Measurements from ENCODE around the gene NRCAM.

Gene NRCAM

DNA sequence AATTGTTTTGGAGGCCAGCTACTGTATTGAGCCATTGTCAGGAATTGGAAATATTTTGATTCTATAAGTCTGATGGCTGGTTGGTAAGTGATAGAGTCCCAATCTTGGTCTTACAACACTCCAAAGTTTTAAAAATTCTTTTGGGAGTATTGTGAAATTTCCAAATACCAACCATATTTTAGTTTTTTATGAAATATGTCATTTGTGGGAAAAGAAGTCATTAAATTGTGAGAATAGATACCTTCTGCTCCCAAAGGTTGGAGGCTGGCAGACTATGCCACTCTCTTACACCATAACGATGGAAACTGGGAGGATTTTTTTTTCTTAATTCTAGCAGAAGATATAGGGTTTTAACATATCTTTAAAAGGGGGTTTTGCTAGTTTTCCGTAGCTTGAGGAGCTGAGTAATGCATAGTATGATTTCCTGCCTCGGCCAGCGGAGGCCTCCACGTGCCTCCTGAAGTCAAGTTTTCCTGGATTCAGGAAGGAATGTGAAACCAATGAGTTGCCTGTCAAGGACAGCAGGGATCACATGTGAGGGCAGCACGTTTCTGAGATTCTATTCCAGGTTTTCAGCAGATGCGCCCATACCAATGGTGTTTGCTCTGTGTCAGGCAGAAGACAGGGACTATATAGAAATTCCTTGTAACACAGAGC lies 233.9 kb downstream of the NRCAM start:
- H3K9ac ChIP-seq (ENCODE audit: low read depth, low read length), result no peak overlapping the region
- no peaks in the 10 kb centered on the region for H3K4me1 ChIP-seq (ENCODE audit: insufficient read depth, low read length)
- WGBS, result 56% methylated on average over 7 of the region's 7 CpGs

DNA sequence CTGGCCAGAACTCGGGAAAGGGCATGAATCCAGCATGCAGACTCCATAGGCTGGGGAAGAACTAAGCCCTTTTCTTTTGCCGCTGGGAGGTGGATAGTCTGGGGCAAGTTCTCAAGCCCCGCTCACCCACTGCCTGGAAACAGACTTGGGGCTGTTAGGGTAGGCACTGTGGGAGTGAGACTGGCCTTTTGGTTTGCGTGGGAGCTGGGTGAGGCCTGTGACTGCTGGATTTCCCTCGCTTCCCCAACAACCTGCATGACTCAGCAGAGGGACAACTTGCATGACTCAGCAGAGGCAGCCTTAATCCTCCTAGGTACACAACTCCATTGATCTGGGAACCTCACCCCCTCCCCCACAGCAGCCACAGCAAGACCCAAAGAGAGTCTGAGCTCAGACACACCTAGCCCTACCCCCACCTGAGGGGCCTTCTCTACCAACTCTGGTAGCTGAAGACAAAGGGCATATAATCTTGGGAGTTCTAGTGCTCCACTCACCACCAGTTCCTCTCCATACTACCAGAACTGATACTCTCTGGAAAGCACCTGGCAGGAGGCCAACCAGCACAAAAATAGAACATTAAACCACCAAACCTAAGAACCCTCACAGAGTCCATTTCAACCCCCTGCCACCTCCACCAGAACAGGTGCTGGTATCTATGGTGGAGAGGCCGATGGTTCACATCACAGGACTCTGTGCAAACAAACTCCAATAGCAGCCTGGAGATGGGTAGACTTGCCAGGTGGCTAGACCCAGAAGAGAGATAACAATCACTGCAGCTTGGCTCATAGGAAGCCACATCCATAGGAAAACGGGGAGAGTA lies 244.6 kb downstream of the NRCAM start:
- Histone ChIP-seq H3K9me3 (ENCODE audit: insufficient read depth, low read depth, low read length) (0 out of 2 replicates have a peak, but pooled peaks cover 5% of the 10 kb centered on the region), H3K4me1 (ENCODE audit: insufficient read depth, low read length) (no peaks in the 10 kb centered on the region), H3K27me3 (ENCODE audit: insufficient read depth, low read length) (no peaks in the 10 kb centered on the region), H3K9ac (ENCODE audit: low read depth, low read length) (no peak overlapping the region), H3K4me3 (ENCODE audit: low read length) (no peak overlapping the region), H3K36me3 (ENCODE audit: insufficient read depth, low read length) (no peaks in the 10 kb centered on the region), H3K27ac (ENCODE audit: low read depth, low read length) (0 out of 2 replicates have a peak overlapping the region, but pooled peaks have one; percentile 30)
- WGBS, result 89% methylated on average over 7 of the region's 7 CpGs

More for the DNA sequence above, 233.9 kb downstream of the NRCAM start:
- no peaks in the 10 kb centered on the region for H3K36me3 ChIP-seq (ENCODE audit: insufficient read depth, low read length)
- H3K27ac ChIP-seq (ENCODE audit: low read depth, low read length), result no peak overlapping the region
- no peaks in the 10 kb centered on the region for H3K27me3 ChIP-seq (ENCODE audit: insufficient read depth, low read length)
- no peak overlapping the region for H3K4me3 ChIP-seq (ENCODE audit: low read length)
- H3K9me3 ChIP-seq (ENCODE audit: insufficient read depth, low read depth, low read length), result 0 out of 2 replicates have a peak, but pooled peaks cover 4% of the 10 kb centered on the region

DNA sequence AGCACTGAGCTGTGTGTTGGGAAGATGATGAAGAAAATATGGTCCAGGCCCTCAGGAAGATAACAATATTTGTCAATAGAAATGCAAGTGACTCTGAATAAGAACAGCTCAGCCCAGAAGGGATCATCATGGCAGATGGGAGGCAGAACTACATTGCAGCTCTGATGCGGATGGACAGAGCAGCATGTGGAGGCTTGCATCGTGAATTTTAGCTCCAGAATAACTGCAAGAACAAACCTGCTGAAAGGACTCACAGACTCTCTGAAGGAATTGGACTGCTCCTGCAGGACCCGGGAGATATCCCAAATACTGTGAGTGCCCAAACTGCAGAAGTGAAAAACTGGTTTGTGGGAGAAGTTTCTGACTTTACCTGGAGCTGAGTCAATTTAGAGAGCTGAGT lies 245.4 kb downstream of the NRCAM start:
- Histone ChIP-seq H3K36me3 (ENCODE audit: insufficient read depth, low read length) (no peaks in the 10 kb centered on the region), H3K27me3 (ENCODE audit: insufficient read depth, low read length) (no peaks in the 10 kb centered on the region), H3K4me1 (ENCODE audit: insufficient read depth, low read length) (no peaks in the 10 kb centered on the region), H3K9ac (ENCODE audit: low read depth, low read length) (no peak overlapping the region), H3K9me3 (ENCODE audit: insufficient read depth, low read depth, low read length) (0 out of 2 replicates have a peak, but pooled peaks cover 5% of the 10 kb centered on the region), H3K27ac (ENCODE audit: low read depth, low read length) (no peak overlapping the region), H3K4me3 (ENCODE audit: low read length) (no peak overlapping the region)
- 97% methylated on average over 3 of the region's 3 CpGs for WGBS

DNA sequence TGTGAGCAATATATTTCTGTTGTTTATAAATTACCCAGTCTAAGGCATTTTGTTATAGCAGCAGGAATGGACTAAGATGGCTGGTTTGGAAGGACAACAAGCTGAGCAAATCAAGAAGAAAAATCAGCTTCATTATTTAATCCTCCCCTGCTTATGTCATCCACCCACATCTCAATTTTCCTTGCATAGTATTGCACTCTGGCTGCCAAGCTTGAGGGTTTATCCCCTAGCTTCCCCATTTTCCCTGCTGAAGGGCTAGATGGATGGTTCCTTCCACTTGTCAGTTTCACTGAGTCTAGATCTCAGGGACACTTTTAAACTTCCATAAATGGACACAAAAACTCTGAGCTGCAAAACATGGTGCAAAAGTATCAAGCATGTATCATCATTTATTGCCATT lies 250.9 kb downstream of the NRCAM start:
- H3K4me1 ChIP-seq (ENCODE audit: insufficient read depth, low read length), result no peaks in the 10 kb centered on the region; the same call in 1 of the 2 replicates
- H3K27ac ChIP-seq (ENCODE audit: low read depth, low read length), result no peak overlapping the region
- no peak overlapping the region for H3K9ac ChIP-seq (ENCODE audit: low read depth, low read length)
- no peak overlapping the region for H3K4me3 ChIP-seq (ENCODE audit: low read length)
- no peaks in the 10 kb centered on the region for H3K9me3 ChIP-seq (ENCODE audit: insufficient read depth, low read depth, low read length)
- no peaks in the 10 kb centered on the region for H3K27me3 ChIP-seq (ENCODE audit: insufficient read depth, low read length)
- H3K36me3 ChIP-seq (ENCODE audit: insufficient read depth, low read length), result no peaks in the 10 kb centered on the region

DNA sequence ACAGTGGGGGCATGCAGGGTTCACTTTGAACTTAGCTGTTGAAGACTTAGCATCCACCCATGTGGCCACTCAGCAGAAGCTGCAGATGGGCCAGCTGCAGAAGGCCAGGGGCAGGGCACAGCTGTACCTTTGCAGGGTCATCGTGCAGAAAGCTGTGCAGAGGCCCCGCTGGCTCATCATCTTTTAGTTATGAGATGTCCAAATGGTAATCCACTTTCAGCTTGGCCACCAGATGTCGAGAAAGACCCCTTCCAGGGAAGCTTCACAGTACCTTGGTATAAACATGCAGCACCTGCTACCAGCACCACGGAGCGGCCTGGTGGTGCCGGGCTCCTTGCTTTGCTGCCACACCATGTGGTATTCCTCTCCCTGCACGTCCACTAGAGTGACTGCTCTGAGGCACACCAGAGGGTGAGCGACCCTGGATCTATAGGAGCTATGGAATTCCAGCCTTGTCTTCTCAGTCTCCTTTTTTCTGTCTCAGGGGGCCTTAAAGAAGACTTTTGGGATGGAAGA lies 251.9 kb downstream of the NRCAM start:
- 93% methylated on average over 8 of the region's 8 CpGs for WGBS
- H3K27me3 ChIP-seq (ENCODE audit: insufficient read depth, low read length), result no peaks in the 10 kb centered on the region
- no peaks in the 10 kb centered on the region for H3K36me3 ChIP-seq (ENCODE audit: insufficient read depth, low read length)
- no peak overlapping the region for H3K4me3 ChIP-seq (ENCODE audit: low read length)
- H3K9ac ChIP-seq (ENCODE audit: low read depth, low read length), result no peak overlapping the region
- no peaks in the 10 kb centered on the region; the same call in 1 of the 2 replicates for H3K4me1 ChIP-seq (ENCODE audit: insufficient read depth, low read length)
- H3K9me3 ChIP-seq (ENCODE audit: insufficient read depth, low read depth, low read length), result no peaks in the 10 kb centered on the region
- H3K27ac ChIP-seq (ENCODE audit: low read depth, low read length), result no peak overlapping the region

DNA sequence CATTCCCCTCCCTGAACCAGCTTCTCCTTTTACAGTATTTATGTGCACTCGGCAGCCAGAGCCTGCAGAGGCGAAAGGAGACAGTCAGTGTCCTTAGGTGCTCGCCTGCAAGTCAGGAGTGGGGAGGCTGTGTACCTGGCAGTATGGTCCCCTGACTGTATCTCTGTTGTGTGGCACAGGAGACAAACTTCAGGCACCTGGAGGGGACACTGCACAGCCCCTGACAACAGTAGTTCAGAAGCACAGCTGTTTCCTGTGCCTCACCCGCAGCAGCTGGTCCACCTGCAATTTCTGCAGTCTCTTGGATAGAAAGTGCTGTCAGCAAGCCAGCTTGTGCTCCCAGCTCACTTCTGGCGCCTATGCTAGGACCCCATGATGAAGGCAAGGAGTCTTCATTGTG lies 252.7 kb downstream of the NRCAM start:
- H3K36me3 ChIP-seq (ENCODE audit: insufficient read depth, low read length), result no peaks in the 10 kb centered on the region
- H3K4me3 ChIP-seq (ENCODE audit: low read length), result no peak overlapping the region
- no peaks in the 10 kb centered on the region for H3K27me3 ChIP-seq (ENCODE audit: insufficient read depth, low read length)
- no peak overlapping the region for H3K9ac ChIP-seq (ENCODE audit: low read depth, low read length)
- WGBS, result 81% methylated on average over 5 of the region's 5 CpGs
- H3K9me3 ChIP-seq (ENCODE audit: insufficient read depth, low read depth, low read length), result no peaks in the 10 kb centered on the region
- no peak overlapping the region for H3K27ac ChIP-seq (ENCODE audit: low read depth, low read length)
- H3K4me1 ChIP-seq (ENCODE audit: insufficient read depth, low read length), result no peaks in the 10 kb centered on the region; the same call in 1 of the 2 replicates

DNA sequence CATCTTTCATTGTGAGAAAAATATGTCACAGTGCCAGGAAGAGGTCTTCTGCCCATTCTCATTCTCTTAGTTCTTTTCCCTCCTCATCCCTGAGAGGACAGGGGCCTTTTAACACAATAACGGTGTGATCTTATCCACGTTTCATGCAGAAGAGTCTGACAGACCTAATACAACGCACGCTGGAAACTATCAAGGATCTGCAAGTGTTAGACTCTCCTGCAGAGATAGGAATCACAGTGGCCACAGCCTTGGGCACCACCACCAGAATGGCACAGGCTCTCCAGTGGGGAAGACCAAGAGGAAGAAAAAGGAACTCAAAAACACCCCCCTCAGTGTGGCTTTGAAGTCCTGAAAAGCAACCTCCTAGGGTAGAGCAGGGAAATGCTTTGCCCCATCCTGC lies 253.5 kb downstream of the NRCAM start:
- H3K27ac ChIP-seq (ENCODE audit: low read depth, low read length), result no peak overlapping the region
- H3K27me3 ChIP-seq (ENCODE audit: insufficient read depth, low read length), result no peaks in the 10 kb centered on the region
- no peaks in the 10 kb centered on the region for H3K36me3 ChIP-seq (ENCODE audit: insufficient read depth, low read length)
- no peak overlapping the region for H3K9ac ChIP-seq (ENCODE audit: low read depth, low read length)
- no peaks in the 10 kb centered on the region for H3K9me3 ChIP-seq (ENCODE audit: insufficient read depth, low read depth, low read length)
- WGBS, result 67% methylated on average over 4 of the region's 4 CpGs
- H3K4me1 ChIP-seq (ENCODE audit: insufficient read depth, low read length), result no peaks in the 10 kb centered on the region; the same call in 1 of the 2 replicates
- H3K4me3 ChIP-seq (ENCODE audit: low read length), result no peak overlapping the region

DNA sequence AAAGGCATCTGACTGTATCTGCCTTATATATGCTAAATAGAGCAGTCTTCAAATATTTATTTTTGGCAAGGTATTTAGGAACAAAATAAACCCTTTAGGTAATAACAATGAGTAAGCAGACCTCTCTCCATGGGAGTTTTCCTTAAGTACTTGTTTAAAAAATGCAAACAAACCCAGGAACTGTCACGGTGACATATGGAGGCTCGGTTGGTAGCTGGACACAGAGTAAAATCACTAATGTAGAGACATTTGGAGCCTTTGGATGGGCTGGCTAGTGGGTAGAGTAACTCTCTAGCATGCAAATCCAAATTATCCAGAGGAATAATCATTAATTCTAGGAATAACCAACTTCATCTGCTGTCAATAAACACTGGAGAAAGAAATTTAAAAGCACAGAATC lies 254.5 kb downstream of the NRCAM start:
- Histone ChIP-seq H3K27ac (ENCODE audit: low read depth, low read length) (no peak overlapping the region), H3K27me3 (ENCODE audit: insufficient read depth, low read length) (no peaks in the 10 kb centered on the region), H3K4me1 (ENCODE audit: insufficient read depth, low read length) (no peaks in the 10 kb centered on the region; the same call in 1 of the 2 replicates), H3K36me3 (ENCODE audit: insufficient read depth, low read length) (no peaks in the 10 kb centered on the region), H3K4me3 (ENCODE audit: low read length) (no peak overlapping the region), H3K9me3 (ENCODE audit: insufficient read depth, low read depth, low read length) (no peaks in the 10 kb centered on the region), H3K9ac (ENCODE audit: low read depth, low read length) (no peak overlapping the region)
- WGBS, result 55% methylated on average over 2 of the region's 2 CpGs

DNA sequence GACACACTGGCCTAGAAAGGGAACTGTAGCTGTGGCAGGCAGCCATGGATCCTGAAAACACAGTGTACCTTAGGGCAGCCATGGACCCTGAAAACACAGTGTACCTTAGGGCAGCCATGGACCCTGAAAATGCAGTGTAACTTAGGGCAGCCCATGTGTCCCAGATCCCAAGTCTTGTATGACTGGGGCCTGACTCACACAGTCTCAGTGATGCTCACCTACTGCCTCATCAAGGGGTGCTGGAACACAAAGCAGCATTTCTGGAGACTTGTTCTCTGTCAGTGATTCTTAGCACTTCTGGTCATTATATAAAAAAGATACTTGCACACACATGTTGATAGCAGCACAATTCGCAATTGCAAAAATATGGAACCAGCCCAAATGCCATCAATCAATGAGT lies 255.9 kb downstream of the NRCAM start:
- Histone ChIP-seq H3K4me1 (ENCODE audit: insufficient read depth, low read length) (no peaks in the 10 kb centered on the region; the same call in 1 of the 2 replicates), H3K36me3 (ENCODE audit: insufficient read depth, low read length) (no peaks in the 10 kb centered on the region), H3K9ac (ENCODE audit: low read depth, low read length) (no peak overlapping the region), H3K4me3 (ENCODE audit: low read length) (no peak overlapping the region), H3K27ac (ENCODE audit: low read depth, low read length) (no peak overlapping the region), H3K27me3 (ENCODE audit: insufficient read depth, low read length) (no peaks in the 10 kb centered on the region), H3K9me3 (ENCODE audit: insufficient read depth, low read depth, low read length) (no peaks in the 10 kb centered on the region)
- 100% methylated on average over 1 of the region's 1 CpG for WGBS

DNA sequence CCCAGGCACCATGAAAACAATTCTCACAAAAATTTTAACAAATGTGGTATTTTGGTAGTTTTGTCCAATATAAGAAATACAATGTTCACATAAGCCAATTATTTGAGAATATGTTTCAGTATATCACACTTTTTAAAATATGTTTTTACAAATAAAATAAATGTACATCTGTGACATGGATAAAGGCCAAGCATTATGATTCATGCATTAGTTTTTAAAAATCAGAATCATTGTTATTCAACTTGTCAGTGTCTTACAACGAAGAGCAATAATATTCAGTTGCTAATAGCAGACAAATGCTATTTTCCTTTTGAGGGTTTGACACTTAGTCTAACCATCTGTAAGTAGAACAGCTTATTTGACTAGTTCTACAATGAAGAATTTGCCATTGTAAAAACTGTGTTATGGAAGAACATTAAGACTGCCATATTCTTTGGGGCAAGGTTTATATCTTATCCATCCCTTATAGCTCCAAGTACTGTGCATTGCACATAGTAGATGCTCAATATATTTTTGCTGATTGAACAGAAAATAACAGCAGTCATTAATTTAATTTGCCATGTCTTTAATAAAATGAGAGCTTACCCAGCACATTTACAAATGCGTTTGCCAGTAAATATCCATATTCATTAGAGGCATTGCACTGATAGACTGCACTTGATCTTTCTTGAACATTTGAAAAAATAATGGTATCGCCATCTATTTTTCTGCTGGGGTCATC lies 258.7 kb downstream of the NRCAM start:
- Histone ChIP-seq H3K27ac (ENCODE audit: low read depth, low read length) (no peak overlapping the region), H3K36me3 (ENCODE audit: insufficient read depth, low read length) (no peaks in the 10 kb centered on the region), H3K4me3 (ENCODE audit: low read length) (no peak overlapping the region), H3K4me1 (ENCODE audit: insufficient read depth, low read length) (peaks cover 16% of the 10 kb centered on the region; the same call in 1 of the 2 replicates), H3K27me3 (ENCODE audit: insufficient read depth, low read length) (no peaks in the 10 kb centered on the region), H3K9me3 (ENCODE audit: insufficient read depth, low read depth, low read length) (no peaks in the 10 kb centered on the region), H3K9ac (ENCODE audit: low read depth, low read length) (no peak overlapping the region)
- WGBS, result 94% methylated on average over 3 of the region's 3 CpGs

DNA sequence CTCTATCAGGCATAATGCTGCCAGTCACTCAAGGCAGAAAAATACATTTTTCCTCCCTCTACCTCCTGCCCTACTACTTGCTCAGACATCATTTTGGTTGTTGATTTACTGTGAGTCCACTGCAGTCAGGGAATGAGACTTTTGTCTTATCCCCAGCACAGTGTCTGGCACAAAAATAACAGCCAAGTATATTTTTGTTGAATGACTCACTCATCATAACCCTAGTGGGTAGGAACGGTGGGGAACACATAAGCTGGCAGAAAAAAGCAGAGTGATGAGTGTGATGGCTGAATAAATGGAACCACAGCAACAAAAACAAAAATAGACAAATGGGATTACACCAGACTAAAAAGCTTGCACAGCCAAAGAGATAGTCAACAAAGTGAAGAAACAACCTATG lies 260.2 kb downstream of the NRCAM start:
- WGBS, result no CpG with 5 or more reads among the region's 1 CpG
- Histone ChIP-seq H3K9me3 (ENCODE audit: insufficient read depth, low read depth, low read length) (no peaks in the 10 kb centered on the region), H3K36me3 (ENCODE audit: insufficient read depth, low read length) (no peaks in the 10 kb centered on the region), H3K9ac (ENCODE audit: low read depth, low read length) (no peak overlapping the region), H3K27ac (ENCODE audit: low read depth, low read length) (no peak overlapping the region), H3K4me1 (ENCODE audit: insufficient read depth, low read length) (peaks cover 16% of the 10 kb centered on the region; the same call in 1 of the 2 replicates), H3K4me3 (ENCODE audit: low read length) (no peak overlapping the region), H3K27me3 (ENCODE audit: insufficient read depth, low read length) (no peaks in the 10 kb centered on the region)

Data from HUES64 (cell line).